ENCODE data around the gene VASP. TPM values are rescaled to one million over a fixed set of nuclear protein-coding genes. Genes with fewer than 3 reads are reported as not detected.

The VASP gene
- total RNA-seq, 4 donors from 2014 or later, result 172 to 321 (median 210) TPM

DNA sequence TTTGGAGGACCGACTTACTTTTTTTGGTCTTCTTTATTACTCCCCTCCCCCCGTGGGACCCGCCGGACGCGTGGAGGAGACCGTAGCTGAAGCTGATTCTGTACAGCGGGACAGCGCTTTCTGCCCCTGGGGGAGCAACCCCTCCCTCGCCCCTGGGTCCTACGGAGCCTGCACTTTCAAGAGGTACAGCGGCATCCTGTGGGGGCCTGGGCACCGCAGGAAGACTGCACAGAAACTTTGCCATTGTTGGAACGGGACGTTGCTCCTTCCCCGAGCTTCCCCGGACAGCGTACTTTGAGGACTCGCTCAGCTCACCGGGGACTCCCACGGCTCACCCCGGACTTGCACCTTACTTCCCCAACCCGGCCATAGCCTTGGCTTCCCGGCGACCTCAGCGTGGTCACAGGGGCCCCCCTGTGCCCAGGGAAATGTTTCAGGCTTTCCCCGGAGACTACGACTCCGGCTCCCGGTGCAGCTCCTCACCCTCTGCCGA is 39.1 kb upstream of the VASP start:
- H3K27ac ChIP-seq (replicated peaks in 1 of 4), result peak overlapping the region; percentile 90 to 97 (median 94)
- peaks cover 34 to 37% (median 35%) of the 10 kb centered on the region in 4 donors for H3K4me1 ChIP-seq
- no peaks in the 10 kb centered on the region for H3K9me3 ChIP-seq
- peak overlapping the region; percentile 62 to 75 (median 70) for H3K4me3 ChIP-seq
- under 1% methylated on average over 13 of the region's 31 CpGs for WGBS
- H3K36me3 ChIP-seq, result no peaks in the 10 kb centered on the region
- DNase-seq (ENCODE audit: extremely low spot score), result no peak
- intact Hi-C loops (cut with DNase I), result no loop called here
- no peak for TF ChIP-seq EP300 (IDR thresholded peaks at IDR 0.05)
- TF ChIP-seq, protein P1, sequence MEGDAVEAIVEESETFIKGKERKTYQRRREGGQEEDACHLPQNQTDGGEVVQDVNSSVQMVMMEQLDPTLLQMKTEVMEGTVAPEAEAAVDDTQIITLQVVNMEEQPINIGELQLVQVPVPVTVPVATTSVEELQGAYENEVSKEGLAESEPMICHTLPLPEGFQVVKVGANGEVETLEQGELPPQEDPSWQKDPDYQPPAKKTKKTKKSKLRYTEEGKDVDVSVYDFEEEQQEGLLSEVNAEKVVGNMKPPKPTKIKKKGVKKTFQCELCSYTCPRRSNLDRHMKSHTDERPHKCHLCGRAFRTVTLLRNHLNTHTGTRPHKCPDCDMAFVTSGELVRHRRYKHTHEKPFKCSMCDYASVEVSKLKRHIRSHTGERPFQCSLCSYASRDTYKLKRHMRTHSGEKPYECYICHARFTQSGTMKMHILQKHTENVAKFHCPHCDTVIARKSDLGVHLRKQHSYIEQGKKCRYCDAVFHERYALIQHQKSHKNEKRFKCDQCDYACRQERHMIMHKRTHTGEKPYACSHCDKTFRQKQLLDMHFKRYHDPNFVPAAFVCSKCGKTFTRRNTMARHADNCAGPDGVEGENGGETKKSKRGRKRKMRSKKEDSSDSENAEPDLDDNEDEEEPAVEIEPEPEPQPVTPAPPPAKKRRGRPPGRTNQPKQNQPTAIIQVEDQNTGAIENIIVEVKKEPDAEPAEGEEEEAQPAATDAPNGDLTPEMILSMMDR (IDR thresholded peaks at IDR 0.05), result peak in 1 of 3 experiments; percentile 10
- peaks cover 0 to 5% (median 0%) of the 10 kb centered on the region in 4 donors for H3K27me3 ChIP-seq

DNA sequence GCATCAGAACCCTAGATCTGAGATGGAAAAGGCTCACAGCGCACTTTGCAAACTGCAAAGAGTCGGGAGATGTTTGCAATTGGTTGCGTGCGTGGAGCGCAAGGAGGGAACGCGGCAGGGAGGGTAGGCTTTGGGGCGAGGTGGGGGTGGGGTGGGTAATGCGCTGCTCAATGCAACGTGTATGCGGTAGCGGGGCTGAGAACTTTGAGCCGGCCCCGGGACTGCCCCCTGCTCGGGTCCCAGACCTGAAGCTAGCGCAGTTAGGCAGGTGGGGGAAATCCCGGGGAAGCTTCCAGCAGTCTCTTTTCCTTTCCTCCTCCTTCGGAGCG is 38.5 kb upstream of the VASP start:
- peaks cover 0 to 5% (median 0%) of the 10 kb centered on the region in 4 donors for H3K27me3 ChIP-seq
- TF ChIP-seq, protein P1 (IDR thresholded peaks at IDR 0.05), result no peak
- H3K36me3 ChIP-seq, result no peaks in the 10 kb centered on the region
- intact Hi-C loops (cut with DNase I), result no loop called here
- 0% methylated on average over 6 of the region's 19 CpGs for WGBS
- no peak for DNase-seq (ENCODE audit: extremely low spot score)
- H3K9me3 ChIP-seq, result no peaks in the 10 kb centered on the region
- H3K27ac ChIP-seq (replicated peaks in 1 of 4), result peak overlapping the region; percentile 90 to 97 (median 94)
- peak overlapping the region; percentile 62 to 75 (median 70) for H3K4me3 ChIP-seq
- H3K4me1 ChIP-seq, result peaks cover 34 to 37% (median 35%) of the 10 kb centered on the region in 4 donors

DNA sequence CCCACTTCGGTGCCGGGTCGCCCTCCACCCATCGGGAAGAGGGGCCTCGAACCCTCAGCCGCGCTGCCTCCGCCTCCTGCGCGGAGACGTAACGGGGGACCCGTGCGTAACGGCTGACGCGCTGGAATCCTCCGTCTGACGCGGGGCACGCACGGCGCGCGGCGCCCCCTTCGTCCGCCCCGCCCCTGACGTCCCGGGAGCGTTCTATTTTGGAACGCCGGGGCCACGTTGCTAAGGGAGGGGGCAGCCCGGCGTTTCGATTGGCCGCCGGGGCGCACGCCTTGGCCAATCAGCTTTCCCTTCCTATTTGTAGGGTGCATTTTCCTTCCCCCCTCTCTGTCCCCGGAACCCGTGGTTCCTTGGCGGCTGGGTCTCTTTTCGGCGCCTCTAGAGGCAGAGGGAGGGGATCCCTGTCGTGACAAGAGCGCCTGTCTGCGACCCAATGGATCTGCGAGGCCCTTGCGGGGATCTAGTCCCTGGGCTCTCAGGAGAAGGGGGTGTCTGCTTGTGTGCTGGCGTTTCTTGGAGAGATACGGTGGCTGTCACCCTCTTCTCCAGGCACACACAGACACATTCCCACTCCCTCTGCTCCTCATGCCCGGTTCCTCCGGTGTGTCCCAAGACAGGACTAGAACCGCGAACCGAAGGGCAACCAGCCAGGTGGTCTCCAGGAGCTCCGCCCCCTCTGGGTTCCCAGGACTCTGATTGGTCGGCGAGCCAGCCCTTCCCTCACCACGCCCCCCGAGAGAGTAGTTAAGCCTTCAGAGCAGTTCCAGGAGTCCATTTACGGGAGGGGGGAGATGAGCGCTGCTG is 37.9 kb upstream of the VASP start:
- Histone ChIP-seq H3K27ac (replicated peaks in 1 of 4) (peak overlapping the region; percentile 90 to 97 (median 94)), H3K36me3 (no peaks in the 10 kb centered on the region), H3K9me3 (no peaks in the 10 kb centered on the region), H3K4me1 (peaks cover 34 to 37% (median 35%) of the 10 kb centered on the region in 4 donors), H3K4me3 (peak overlapping the region; percentile 62 to 75 (median 70)), H3K27me3 (peaks cover 0 to 5% (median 0%) of the 10 kb centered on the region in 4 donors)
- intact Hi-C loops (cut with DNase I), result no loop called here
- TF ChIP-seq, protein P1 (IDR thresholded peaks at IDR 0.05), result peak in 1 of 3 experiments; percentile 29
- TF ChIP-seq POLR2A (IDR thresholded peaks at IDR 0.05; ENCODE audit: low read depth), result peak; percentile 30
- peak; percentile 96 to 97 for TF ChIP-seq POLR2AphosphoS5 (IDR thresholded peaks at IDR 0.05)
- peak; percentile 99 for TF ChIP-seq EP300 (IDR thresholded peaks at IDR 0.05)
- WGBS, result 0% methylated on average over 4 of the region's 66 CpGs
- peak; percentile 98 for DNase-seq (ENCODE audit: extremely low spot score)

DNA sequence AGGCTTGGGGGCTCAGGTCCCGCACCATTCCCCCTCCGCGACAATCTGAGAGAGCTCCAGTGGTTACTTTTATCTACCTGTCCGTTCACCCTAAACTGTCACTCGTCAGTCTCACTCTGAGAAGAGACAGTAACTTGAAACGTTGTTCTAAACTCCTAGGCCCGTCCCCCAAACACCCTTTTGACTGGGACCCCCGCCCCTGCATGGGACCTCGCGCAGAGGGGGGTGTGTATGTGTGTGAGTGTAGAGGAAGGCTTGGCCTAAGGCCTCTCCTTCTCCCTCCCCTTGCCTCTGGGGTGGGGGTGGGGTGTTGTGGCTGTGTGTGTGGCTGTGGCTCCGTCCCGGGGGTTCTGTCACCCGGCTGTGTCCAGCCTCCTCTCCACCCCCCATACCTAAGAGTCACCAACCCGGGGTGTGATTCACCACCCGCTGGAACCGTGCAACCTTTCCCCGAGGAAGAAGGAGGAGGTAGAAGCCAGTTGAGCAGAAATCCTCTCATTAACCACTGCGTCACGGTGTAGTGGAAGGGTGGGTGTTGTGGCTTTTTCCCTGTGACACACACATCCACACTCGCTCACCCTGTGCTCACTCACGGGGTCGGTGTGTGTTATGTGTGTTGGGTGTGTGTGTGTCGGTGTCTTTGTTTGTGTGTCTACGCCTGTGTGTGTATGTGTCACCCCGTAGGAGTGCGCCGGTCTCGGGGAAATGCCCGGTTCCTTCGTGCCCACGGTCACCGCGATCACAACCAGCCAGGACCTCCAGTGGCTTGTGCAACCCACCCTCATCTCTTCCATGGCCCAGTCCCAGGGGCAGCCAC is 37.1 kb upstream of the VASP start:
- intact Hi-C loops (cut with DNase I), result no loop called here
- Histone ChIP-seq H3K4me3 (peak overlapping the region; percentile 62 to 75 (median 70)), H3K4me1 (peaks cover 34 to 37% (median 35%) of the 10 kb centered on the region in 4 donors), H3K27me3 (peaks cover 0 to 5% (median 0%) of the 10 kb centered on the region in 4 donors), H3K36me3 (no peaks in the 10 kb centered on the region), H3K27ac (replicated peaks in 1 of 4) (peak overlapping the region; percentile 90 to 97 (median 94)), H3K9me3 (no peaks in the 10 kb centered on the region)
- WGBS, result 51% methylated on average over 19 of the region's 33 CpGs
- no peak for TF ChIP-seq POLR2AphosphoS5 (IDR thresholded peaks at IDR 0.05)
- TF ChIP-seq POLR2A (IDR thresholded peaks at IDR 0.05; ENCODE audit: low read depth), result no peak
- no peak for DNase-seq (ENCODE audit: extremely low spot score)

DNA sequence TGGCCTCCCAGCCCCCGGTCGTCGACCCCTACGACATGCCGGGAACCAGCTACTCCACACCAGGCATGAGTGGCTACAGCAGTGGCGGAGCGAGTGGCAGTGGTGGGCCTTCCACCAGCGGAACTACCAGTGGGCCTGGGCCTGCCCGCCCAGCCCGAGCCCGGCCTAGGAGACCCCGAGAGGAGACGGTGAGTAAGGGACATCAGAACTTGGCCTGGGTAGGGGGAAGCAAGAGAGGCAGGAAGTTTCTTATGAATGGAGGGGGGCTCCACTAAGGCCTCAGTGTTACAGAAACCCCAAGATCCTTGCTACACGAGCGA is 36.6 kb upstream of the VASP start:
- WGBS, result 86% methylated on average over 9 of the region's 15 CpGs

More for the DNA sequence above, 36.6 kb upstream of the VASP start:
- Histone ChIP-seq H3K4me3 (peak overlapping the region in 1 of 4 donors; percentile 75), H3K9me3 (no peaks in the 10 kb centered on the region), H3K36me3 (no peaks in the 10 kb centered on the region), H3K4me1 (peaks cover 34 to 37% (median 35%) of the 10 kb centered on the region in 4 donors), H3K27me3 (peaks cover 0 to 5% (median 0%) of the 10 kb centered on the region in 4 donors), H3K27ac (replicated peaks in 1 of 4) (peak overlapping the region in 2 of 4 donors; percentile 90 to 97)
- no peak for TF ChIP-seq POLR2AphosphoS5 (IDR thresholded peaks at IDR 0.05)
- TF ChIP-seq, protein P1 (IDR thresholded peaks at IDR 0.05), result no peak
- no peak for TF ChIP-seq EP300 (IDR thresholded peaks at IDR 0.05)
- TF ChIP-seq POLR2A (IDR thresholded peaks at IDR 0.05; ENCODE audit: low read depth), result no peak
- no peak for DNase-seq (ENCODE audit: extremely low spot score)
- intact Hi-C loops (cut with DNase I), result no loop called here
